Measurements from ENCODE around the gene HCN2. TPM values are rescaled to one million over a fixed set of nuclear protein-coding genes. Genes with fewer than 3 reads are reported as not detected.
"Not testable (repeated sequence)": the region's sequence is repeated elsewhere in the genome, so short reads cannot be mapped to it uniquely, and the experiment has no call there.

HCN2 gene
- total RNA-seq, 1 experiment from 2014 or later = 1.8 TPM

GRCh38 chr19:602391-603301 lies 13.0 kb downstream of the HCN2 start:
- DNase-seq = no peak
- H3K4me3 ChIP-seq (ENCODE audit: insufficient read depth, low read depth, low read length) = no peak overlapping the region
- no peaks in the 10 kb centered on the region for H3K27me3 ChIP-seq (ENCODE audit: control insufficient read depth, insufficient read depth, low read length)
- no peaks in the 10 kb centered on the region for H3K36me3 ChIP-seq (replicated peaks; ENCODE audit: control insufficient read depth, insufficient read depth, low read length)

DNA sequence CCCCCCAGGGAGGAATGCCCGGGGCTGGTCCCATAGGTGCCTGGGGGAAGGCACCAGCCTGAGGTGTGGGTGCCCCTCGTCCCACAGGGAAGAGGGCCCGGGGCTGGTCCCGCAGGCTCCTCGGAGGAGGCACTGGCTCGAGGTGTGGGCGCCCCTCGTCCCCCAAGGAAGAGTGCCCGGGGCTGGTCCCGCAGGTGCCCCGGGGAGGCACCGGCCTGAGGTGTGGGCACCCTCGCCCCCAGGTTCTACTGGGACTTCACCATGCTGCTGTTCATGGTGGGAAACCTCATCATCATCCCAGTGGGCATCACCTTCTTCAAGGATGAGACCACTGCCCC lies 13.6 kb downstream of the HCN2 start:
- not testable (repeated sequence) for DNase-seq; H3K4me3 ChIP-seq (ENCODE audit: insufficient read depth, low read depth, low read length); H3K27me3 ChIP-seq (ENCODE audit: control insufficient read depth, insufficient read depth, low read length); H3K36me3 ChIP-seq (replicated peaks; ENCODE audit: control insufficient read depth, insufficient read depth, low read length)

- H3K4me3 ChIP-seq (ENCODE audit: insufficient read depth, low read depth, low read length); H3K27me3 ChIP-seq (ENCODE audit: control insufficient read depth, insufficient read depth, low read length); H3K36me3 ChIP-seq (replicated peaks; ENCODE audit: control insufficient read depth, insufficient read depth, low read length); DNase-seq: not testable (repeated sequence)
Observed at GRCh38 chr19:603779-604178, 14.1 kb downstream of the HCN2 start.

- Histone ChIP-seq H3K36me3 (replicated peaks; ENCODE audit: control insufficient read depth, insufficient read depth, low read length) (no peaks in the 10 kb centered on the region), H3K4me3 (ENCODE audit: insufficient read depth, low read depth, low read length) (no peak overlapping the region), H3K27me3 (ENCODE audit: control insufficient read depth, insufficient read depth, low read length) (no peaks in the 10 kb centered on the region)
- no peak for DNase-seq
Observed at GRCh38 chr19:604355-604754, 14.7 kb downstream of the HCN2 start.

DNA sequence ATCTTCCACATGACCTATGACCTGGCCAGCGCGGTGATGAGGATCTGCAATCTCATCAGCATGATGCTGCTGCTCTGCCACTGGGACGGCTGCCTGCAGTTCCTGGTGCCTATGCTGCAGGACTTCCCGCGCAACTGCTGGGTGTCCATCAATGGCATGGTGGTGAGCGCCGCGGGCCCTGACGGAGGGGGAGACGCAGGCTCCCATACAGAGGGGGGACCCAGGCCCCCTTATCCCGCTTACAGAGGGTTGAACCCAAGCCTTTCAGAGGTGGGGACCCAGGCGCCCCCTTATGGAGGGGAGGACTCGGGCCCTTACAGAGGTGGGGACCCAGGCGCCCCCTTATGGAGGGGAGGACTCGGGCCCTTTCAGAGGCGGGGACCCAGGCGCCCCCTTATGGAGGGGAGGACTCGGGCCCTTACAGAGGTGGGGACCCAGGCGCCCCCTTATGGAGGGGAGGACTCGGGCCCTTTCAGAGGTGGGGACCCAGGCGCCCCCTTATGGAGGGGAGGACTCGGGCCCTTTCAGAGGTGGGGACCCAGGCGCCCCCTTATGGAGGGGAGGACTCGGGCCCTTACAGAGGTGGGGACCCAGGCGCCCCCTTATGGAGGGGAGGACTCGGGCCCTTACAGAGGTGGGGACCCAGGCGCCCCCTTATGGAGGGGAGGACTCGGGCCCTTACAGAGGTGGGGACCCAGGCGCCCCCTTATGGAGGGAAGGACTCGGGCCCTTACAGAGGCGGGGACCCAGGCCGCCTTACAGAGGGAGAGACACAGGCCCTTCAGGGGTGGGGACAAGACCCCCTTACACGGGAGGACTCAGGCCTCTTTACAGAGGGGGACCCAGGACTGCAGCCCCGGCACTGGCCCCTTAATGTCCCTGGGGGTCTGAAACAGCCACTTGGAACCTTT lies 15.6 kb downstream of the HCN2 start:
- H3K27me3 ChIP-seq (ENCODE audit: control insufficient read depth, insufficient read depth, low read length); H3K4me3 ChIP-seq (ENCODE audit: insufficient read depth, low read depth, low read length); H3K36me3 ChIP-seq (replicated peaks; ENCODE audit: control insufficient read depth, insufficient read depth, low read length); DNase-seq: not testable (repeated sequence)

DNA sequence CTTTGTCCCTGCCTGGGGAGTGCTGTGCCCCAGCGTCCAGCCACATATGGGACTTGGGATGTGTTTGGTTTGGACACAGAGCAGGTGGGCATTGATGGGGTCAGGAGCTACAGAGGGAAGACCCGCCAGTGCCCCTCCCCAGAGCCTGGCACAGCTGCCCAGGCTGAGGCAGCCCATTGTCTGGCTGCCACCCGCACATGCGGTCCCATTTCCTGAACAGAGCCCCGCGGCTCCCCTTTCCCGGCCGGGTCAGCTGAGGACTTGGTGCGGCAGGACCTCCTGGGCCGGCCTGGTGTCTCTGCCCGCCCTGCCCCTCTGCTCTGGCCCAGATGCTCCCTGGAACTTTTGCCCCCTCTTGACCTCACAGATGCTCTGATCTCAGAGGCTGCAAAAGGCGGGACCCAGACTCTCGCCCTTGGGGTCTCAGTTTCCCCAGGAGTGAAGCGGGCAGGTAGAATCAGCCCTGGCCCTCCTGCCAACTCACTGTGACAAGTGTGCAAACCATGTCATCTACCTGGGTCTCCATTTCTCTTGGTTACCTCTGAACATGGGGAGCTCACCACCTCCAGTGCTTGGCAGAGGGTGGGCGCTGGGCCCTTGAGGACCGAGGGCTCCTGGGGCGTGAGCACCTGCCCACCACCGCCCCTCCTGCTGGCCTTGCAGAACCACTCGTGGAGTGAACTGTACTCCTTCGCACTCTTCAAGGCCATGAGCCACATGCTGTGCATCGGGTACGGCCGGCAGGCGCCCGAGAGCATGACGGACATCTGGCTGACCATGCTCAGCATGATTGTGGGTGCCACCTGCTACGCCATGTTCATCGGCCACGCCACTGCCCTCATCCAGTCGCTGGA lies 17.8 kb downstream of the HCN2 start:
- Histone ChIP-seq H3K27me3 (ENCODE audit: control insufficient read depth, insufficient read depth, low read length) (no peaks in the 10 kb centered on the region), H3K4me3 (ENCODE audit: insufficient read depth, low read depth, low read length) (no peak overlapping the region), H3K36me3 (replicated peaks; ENCODE audit: control insufficient read depth, insufficient read depth, low read length) (no peaks in the 10 kb centered on the region; the same call in 1 of the 2 replicates)
- DNase-seq = no peak

GRCh38 chr19:608155-609003 lies 18.7 kb downstream of the HCN2 start:
- Histone ChIP-seq H3K36me3 (replicated peaks; ENCODE audit: control insufficient read depth, insufficient read depth, low read length) (no peaks in the 10 kb centered on the region; the same call in 1 of the 2 replicates), H3K27me3 (ENCODE audit: control insufficient read depth, insufficient read depth, low read length) (no peaks in the 10 kb centered on the region), H3K4me3 (ENCODE audit: insufficient read depth, low read depth, low read length) (no peak overlapping the region)
- DNase-seq = no peak

DNA sequence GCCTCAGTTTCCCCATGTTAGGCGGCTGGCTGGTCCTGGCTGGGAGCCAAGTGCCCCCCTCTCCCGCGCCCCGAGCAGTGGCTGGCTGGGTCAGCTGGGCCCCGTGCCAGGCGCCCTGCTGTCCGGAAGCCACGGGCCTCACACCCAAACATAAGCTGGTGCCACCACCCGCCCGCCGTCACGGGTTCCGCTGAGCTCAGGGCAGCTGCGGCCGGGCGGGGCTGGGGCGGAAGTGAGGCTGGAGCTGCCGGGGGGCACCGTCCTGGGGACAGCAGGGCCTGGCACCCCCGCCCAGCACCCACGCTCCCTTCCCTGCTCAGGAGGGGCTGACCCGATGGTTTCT lies 19.3 kb downstream of the HCN2 start:
- no peak for DNase-seq
- Histone ChIP-seq H3K27me3 (ENCODE audit: control insufficient read depth, insufficient read depth, low read length) (no peaks in the 10 kb centered on the region), H3K4me3 (ENCODE audit: insufficient read depth, low read depth, low read length) (no peak overlapping the region), H3K36me3 (replicated peaks; ENCODE audit: control insufficient read depth, insufficient read depth, low read length) (no peaks in the 10 kb centered on the region; the same call in 1 of the 2 replicates)

- peaks cover 1% of the 10 kb centered on the region; the same call in 1 of the 2 replicates for H3K36me3 ChIP-seq (replicated peaks; ENCODE audit: control insufficient read depth, insufficient read depth, low read length)
- H3K4me3 ChIP-seq (ENCODE audit: insufficient read depth, low read depth, low read length) = no peak overlapping the region
- H3K27me3 ChIP-seq (ENCODE audit: control insufficient read depth, insufficient read depth, low read length) = no peaks in the 10 kb centered on the region
- no peak for DNase-seq
Observed at GRCh38 chr19:610071-610800, 20.6 kb downstream of the HCN2 start.

DNA sequence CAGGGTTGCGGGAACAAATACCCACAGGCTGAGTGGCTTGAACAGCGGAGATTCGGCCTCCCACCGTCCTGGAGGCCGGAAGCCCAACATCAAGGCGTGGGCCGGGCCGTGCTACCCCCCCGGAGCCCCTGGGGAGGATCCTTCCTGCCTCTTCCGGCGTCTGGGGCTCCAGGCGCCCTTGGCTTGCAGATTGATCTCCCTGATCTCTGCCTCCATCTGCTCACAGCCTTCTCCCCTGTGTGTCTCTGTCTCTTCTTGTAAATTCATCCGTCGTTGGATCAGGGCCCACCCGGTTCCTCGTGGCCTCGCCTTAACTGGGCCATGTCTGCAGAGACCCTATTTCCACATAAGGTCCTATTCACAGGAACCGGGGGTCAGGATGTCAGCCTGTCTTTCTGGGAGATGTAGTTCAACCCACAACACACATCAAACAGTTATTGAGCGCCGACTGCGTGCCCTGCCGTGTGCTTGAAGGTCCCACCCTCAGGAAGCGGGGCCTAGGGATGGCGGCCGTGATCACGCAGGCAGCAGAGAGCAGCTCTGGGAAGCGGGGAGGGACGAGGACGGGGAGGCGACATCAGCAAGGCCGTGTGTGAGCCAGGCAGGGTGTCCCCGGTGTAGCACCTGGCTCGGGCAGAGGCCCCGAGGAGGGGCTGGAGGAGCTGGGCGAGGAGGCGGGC lies 21.3 kb downstream of the HCN2 start:
- Histone ChIP-seq H3K4me3 (ENCODE audit: insufficient read depth, low read depth, low read length) (no peak overlapping the region), H3K27me3 (ENCODE audit: control insufficient read depth, insufficient read depth, low read length) (no peaks in the 10 kb centered on the region), H3K36me3 (replicated peaks; ENCODE audit: control insufficient read depth, insufficient read depth, low read length) (peaks cover 1% of the 10 kb centered on the region; the same call in 1 of the 2 replicates)
- no peak for DNase-seq

DNA sequence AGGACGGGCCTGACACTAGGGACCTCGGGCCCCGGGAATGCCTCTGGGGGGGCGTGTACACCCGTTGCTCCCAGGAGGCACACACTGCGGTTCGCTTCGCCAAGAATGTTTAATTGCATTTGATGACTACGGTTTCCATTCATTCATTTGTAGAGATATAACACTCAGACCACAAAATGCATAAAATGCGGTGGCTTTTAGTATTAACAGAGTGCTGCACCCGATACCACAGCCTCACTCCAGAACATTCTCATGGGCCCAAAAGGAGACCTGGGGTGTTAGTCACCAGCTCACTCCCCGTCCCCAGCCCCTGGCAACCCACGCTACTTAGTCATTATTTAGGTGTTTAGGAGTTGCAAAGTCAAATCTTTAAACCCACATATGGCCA lies 21.8 kb downstream of the HCN2 start:
- Histone ChIP-seq H3K36me3 (replicated peaks; ENCODE audit: control insufficient read depth, insufficient read depth, low read length) (peaks cover 1% of the 10 kb centered on the region; the same call in 1 of the 2 replicates), H3K4me3 (ENCODE audit: insufficient read depth, low read depth, low read length) (no peak overlapping the region), H3K27me3 (ENCODE audit: control insufficient read depth, insufficient read depth, low read length) (no peaks in the 10 kb centered on the region)
- DNase-seq = no peak

GRCh38 chr19:612941-613340 lies 23.3 kb downstream of the HCN2 start:
- no peak overlapping the region for H3K4me3 ChIP-seq (ENCODE audit: insufficient read depth, low read depth, low read length)
- peaks cover 1% of the 10 kb centered on the region; the same call in 1 of the 2 replicates for H3K36me3 ChIP-seq (replicated peaks; ENCODE audit: control insufficient read depth, insufficient read depth, low read length)
- no peak for DNase-seq
- H3K27me3 ChIP-seq (ENCODE audit: control insufficient read depth, insufficient read depth, low read length) = no peaks in the 10 kb centered on the region
